ENCODE data around the gene ATXN7L1. TPM values are rescaled to one million over a fixed set of nuclear protein-coding genes. Genes with fewer than 3 reads are reported as not detected.

ATXN7L1 gene
- polyA plus RNA-seq, 1 of the 3 experiments (the other 2 are of a cell fraction) = 6.0 TPM

DNA sequence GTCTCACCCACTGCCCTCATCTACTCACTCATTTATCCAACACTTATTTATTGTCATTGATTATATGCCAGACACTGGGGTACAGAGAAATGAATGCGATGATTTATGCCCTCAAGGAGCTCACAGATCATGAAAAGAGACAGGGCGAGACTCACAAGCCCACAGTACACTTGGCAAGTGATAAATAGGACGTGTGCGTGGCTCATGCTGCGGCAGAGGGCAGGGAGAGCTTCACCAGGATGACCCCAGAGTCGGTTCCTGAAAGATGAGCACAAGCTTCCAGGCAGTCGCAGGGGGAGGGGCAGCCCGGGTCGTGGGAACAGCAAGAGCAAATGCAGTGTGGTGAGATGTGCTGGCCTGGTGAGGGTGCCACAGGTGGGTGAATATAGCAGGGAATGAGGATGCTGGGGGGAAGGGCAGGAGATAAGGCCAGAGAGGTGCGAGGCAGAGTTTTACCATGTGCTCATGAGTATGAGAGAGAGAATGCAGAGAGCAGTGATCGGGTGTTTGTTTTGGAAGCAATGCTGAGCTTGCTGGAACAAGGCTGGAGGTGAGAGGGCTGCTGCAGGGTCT lies 70.9 kb downstream of the ATXN7L1 start:
- H3K27ac ChIP-seq (ENCODE audit: low read depth in 2 of 2, low read length in 1 of 2) = no peak overlapping the region
- CTCF ChIA-PET = interaction anchor here (0.6 to 5.0 kb wide), 9 partner anchors 9 to 237 kb away, joined by 3 to 25 read pairs (median 3); no protein-coding TSS in a partner anchor
- POLR2A ChIA-PET = no interaction called here

DNA sequence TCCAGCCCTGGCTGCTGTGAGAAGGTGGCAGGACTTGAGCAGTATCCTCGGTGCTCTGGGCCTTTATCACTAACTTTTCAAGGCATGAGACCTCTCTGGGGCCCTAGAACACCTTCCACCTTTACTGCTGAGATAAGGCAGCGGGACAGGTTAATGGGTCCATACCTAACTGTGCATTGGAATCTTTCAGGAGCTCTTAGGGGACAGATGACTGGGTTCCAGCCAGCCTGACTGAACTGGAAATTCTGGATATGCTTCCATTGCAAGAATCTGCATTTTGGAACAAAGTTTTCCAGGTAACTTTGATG lies 73.0 kb downstream of the ATXN7L1 start:
- Histone ChIP-seq H3K36me3 (replicated peaks in 1 of 2; ENCODE audit: control insufficient read depth in 1 of 2, insufficient read depth in 2 of 2, low read length in 1 of 2) (no peaks in the 10 kb centered on the region), H2AFZ (ENCODE audit: low read depth) (no peak overlapping the region), H4K20me1 (ENCODE audit: insufficient read depth) (no peaks in the 10 kb centered on the region), H3K4me3 (ENCODE audit: low read depth in 2 of 2, low read length in 1 of 2) (no peak overlapping the region), H3K79me2 (ENCODE audit: insufficient read depth) (no peaks in the 10 kb centered on the region), H3K27me3 (ENCODE audit: insufficient read depth) (no peaks in the 10 kb centered on the region), H3K4me1 (ENCODE audit: control insufficient read depth in 1 of 2, insufficient read depth in 2 of 2, low read depth in 1 of 2, low read length in 1 of 2) (peaks cover 5 to 42% of the 10 kb centered on the region in 2 experiments; a peak in 3 of 4 replicates), H3K9ac (no peak overlapping the region), H3K4me2 (no peak overlapping the region), H3K27ac (ENCODE audit: low read depth in 2 of 2, low read length in 1 of 2) (no peak overlapping the region), H3K9me2 (no peaks in the 10 kb centered on the region), H3F3A (replicated peaks; ENCODE audit: insufficient read depth) (no peaks in the 10 kb centered on the region), H3K9me3 (no peaks in the 10 kb centered on the region)
- ChIA-PET CTCF (interaction anchor here (0.9 to 1.3 kb wide), 3 partner anchors 38 to 239 kb away, joined by 4 read pairs; no protein-coding TSS in a partner anchor), POLR2A (interaction anchor here (0.5 kb wide), 1 partner anchor 16 kb away, joined by 3 read pairs; no protein-coding TSS in a partner anchor)
- DNase-seq = no peak
- WGBS (ENCODE audit: low lambda C conversion rate) = 77% methylated on average over 2 of the region's 2 CpGs
- TF ChIP-seq SIN3A (IDR thresholded peaks at IDR 0.05; ENCODE audit: borderline replicate concordance, low read depth, low read length) (no peak), EZH2phosphoT487 (IDR thresholded peaks at IDR 0.05; ENCODE audit: borderline replicate concordance, low read depth) (no peak), NRF1 (IDR thresholded peaks at IDR 0.05; ENCODE audit: low read depth, low read length) (no peak), RCOR1 (IDR thresholded peaks at IDR 0.05; ENCODE audit: low read length) (no peak), FOSL2 (IDR thresholded peaks at IDR 0.05; ENCODE audit: borderline replicate concordance, low read depth) (no peak), GABPA (IDR thresholded peaks at IDR 0.05; ENCODE audit: low read depth) (no peak), EP300 (IDR thresholded peaks at IDR 0.05; ENCODE audit: borderline replicate concordance in 1 of 2, low read depth in 1 of 2, low read length in 1 of 2) (no peak), JUND (IDR thresholded peaks at IDR 0.05) (no peak), TAF1 (IDR thresholded peaks at IDR 0.05; ENCODE audit: borderline replicate concordance, low read depth, low read length) (no peak), RFX5 (IDR thresholded peaks at IDR 0.05; ENCODE audit: low read length) (no peak), RAD21 (IDR thresholded peaks at IDR 0.05; ENCODE audit: low read length) (no peak), RXRA (IDR thresholded peaks at IDR 0.05; ENCODE audit: borderline replicate concordance, low read depth) (no peak), ZBTB33 (IDR thresholded peaks at IDR 0.05; ENCODE audit: borderline replicate concordance, low read depth) (no peak), GATA2 (CRISPR knock-in tag; IDR thresholded peaks at IDR 0.05) (no peak), TCF12 (IDR thresholded peaks at IDR 0.05) (no peak), YY1 (IDR thresholded peaks at IDR 0.05; ENCODE audit: low read depth) (no peak)
- TF ChIP-seq, protein P1, sequence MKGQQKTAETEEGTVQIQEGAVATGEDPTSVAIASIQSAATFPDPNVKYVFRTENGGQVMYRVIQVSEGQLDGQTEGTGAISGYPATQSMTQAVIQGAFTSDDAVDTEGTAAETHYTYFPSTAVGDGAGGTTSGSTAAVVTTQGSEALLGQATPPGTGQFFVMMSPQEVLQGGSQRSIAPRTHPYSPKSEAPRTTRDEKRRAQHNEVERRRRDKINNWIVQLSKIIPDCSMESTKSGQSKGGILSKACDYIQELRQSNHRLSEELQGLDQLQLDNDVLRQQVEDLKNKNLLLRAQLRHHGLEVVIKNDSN (IDR thresholded peaks at IDR 0.05; ENCODE audit: borderline replicate concordance, low read depth) = no peak
- TF ChIP-seq, protein P2, sequence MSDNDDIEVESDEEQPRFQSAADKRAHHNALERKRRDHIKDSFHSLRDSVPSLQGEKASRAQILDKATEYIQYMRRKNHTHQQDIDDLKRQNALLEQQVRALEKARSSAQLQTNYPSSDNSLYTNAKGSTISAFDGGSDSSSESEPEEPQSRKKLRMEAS (IDR thresholded peaks at IDR 0.05; ENCODE audit: low read depth) = no peak
- TF ChIP-seq, protein P3, sequence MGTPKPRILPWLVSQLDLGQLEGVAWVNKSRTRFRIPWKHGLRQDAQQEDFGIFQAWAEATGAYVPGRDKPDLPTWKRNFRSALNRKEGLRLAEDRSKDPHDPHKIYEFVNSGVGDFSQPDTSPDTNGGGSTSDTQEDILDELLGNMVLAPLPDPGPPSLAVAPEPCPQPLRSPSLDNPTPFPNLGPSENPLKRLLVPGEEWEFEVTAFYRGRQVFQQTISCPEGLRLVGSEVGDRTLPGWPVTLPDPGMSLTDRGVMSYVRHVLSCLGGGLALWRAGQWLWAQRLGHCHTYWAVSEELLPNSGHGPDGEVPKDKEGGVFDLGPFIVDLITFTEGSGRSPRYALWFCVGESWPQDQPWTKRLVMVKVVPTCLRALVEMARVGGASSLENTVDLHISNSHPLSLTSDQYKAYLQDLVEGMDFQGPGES (IDR thresholded peaks at IDR 0.05; ENCODE audit: low read depth, low read length) = no peak

More for the DNA sequence above, 70.9 kb downstream of the ATXN7L1 start:
- Histone ChIP-seq H3K9ac (no peak overlapping the region), H3K27me3 (ENCODE audit: insufficient read depth) (no peaks in the 10 kb centered on the region), H4K20me1 (ENCODE audit: insufficient read depth) (no peaks in the 10 kb centered on the region), H3K4me3 (ENCODE audit: low read depth in 2 of 2, low read length in 1 of 2) (no peak overlapping the region), H2AFZ (ENCODE audit: low read depth) (no peak overlapping the region), H3K4me1 (ENCODE audit: control insufficient read depth in 1 of 2, insufficient read depth in 2 of 2, low read depth in 1 of 2, low read length in 1 of 2) (peaks cover 0 to 34% of the 10 kb centered on the region in 2 experiments; a peak in 3 of 4 replicates), H3K4me2 (peak overlapping the region; percentile 41), H3K9me3 (no peaks in the 10 kb centered on the region), H3F3A (replicated peaks; ENCODE audit: insufficient read depth) (no peaks in the 10 kb centered on the region), H3K36me3 (replicated peaks in 1 of 2; ENCODE audit: control insufficient read depth in 1 of 2, insufficient read depth in 2 of 2, low read length in 1 of 2) (no peaks in the 10 kb centered on the region), H3K79me2 (ENCODE audit: insufficient read depth) (no peaks in the 10 kb centered on the region), H3K9me2 (no peaks in the 10 kb centered on the region)
- 87% methylated on average over 11 of the region's 11 CpGs for WGBS (ENCODE audit: low lambda C conversion rate)
- DNase-seq = no peak
- TF ChIP-seq, protein P3 (IDR thresholded peaks at IDR 0.05; ENCODE audit: low read depth, low read length) = no peak
- TF ChIP-seq MEF2A (IDR thresholded peaks at IDR 0.05; ENCODE audit: borderline replicate concordance, low read depth) (no peak), JUND (IDR thresholded peaks at IDR 0.05) (no peak), NRF1 (IDR thresholded peaks at IDR 0.05; ENCODE audit: low read depth, low read length) (no peak), CHD2 (IDR thresholded peaks at IDR 0.05; ENCODE audit: low read length, partially characterized antibody) (no peak)

All from SK-N-SH (cell line).